Measurements from ENCODE around the gene TBC1D3K.
"Not testable (repeated sequence)": the region's sequence is repeated elsewhere in the genome, so short reads cannot be mapped to it uniquely, and the experiment has no call there.

The TBC1D3K gene

DNA sequence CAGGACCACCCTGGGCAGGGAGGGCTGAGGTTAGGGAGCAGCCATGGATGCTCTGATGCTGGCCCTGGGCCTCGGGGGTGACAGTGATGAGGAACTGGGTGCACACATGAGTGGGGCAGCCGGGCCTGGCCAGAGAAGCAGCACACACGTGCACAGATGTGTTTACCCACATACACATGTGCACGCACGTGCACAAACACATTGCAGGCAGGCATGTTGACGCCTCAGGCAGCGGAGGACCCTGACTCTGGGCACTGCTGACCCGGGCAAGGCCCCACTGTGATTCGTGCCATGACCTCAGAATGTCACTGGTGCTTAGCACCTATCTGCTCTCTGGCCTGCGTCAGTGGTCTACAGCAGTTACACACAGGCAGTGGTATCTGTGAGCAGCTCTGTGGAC, at the start of gene TBC1D3K:
Gene TBC1D3K (plus strand): TSS at position 301 of the 400 bp plus-strand sequence. CDS start 1,585 bp downstream, outside the sequence.
- DNase-seq (ENCODE audit: low read depth), result not testable (repeated sequence)

DNA sequence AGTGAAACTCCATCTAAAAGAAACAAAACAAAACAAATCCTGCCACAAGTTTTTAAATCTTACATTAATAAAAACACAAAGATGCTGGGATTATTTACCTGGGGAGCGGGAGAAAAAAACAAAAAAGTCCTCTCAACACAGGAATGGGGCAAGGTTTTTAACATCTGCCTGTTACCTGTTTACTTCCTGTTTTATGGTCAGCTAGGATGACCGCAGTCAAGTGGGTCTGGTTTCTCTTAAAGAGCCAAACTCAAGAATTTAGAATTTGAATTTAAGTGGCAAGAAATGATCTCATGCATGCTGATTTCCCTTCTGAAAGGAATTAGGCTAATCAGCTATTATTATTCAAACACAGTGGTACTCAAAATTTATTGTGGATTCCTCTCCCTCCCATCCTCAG, 39.7 kb upstream of the TBC1D3K start:
- no peak overlapping the region for H3K4me3 ChIP-seq (ENCODE audit: low read depth, low read length)
- TF ChIP-seq, protein P1, sequence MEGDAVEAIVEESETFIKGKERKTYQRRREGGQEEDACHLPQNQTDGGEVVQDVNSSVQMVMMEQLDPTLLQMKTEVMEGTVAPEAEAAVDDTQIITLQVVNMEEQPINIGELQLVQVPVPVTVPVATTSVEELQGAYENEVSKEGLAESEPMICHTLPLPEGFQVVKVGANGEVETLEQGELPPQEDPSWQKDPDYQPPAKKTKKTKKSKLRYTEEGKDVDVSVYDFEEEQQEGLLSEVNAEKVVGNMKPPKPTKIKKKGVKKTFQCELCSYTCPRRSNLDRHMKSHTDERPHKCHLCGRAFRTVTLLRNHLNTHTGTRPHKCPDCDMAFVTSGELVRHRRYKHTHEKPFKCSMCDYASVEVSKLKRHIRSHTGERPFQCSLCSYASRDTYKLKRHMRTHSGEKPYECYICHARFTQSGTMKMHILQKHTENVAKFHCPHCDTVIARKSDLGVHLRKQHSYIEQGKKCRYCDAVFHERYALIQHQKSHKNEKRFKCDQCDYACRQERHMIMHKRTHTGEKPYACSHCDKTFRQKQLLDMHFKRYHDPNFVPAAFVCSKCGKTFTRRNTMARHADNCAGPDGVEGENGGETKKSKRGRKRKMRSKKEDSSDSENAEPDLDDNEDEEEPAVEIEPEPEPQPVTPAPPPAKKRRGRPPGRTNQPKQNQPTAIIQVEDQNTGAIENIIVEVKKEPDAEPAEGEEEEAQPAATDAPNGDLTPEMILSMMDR (conservative IDR thresholded peaks at IDR 0.05; ENCODE audit: low read depth, low read length), result no peak
- no peak for DNase-seq (ENCODE audit: low read depth)

More for the DNA sequence above, at the start of gene TBC1D3K:
- not testable (repeated sequence) for H3K4me3 ChIP-seq (ENCODE audit: low read depth, low read length)

DNA sequence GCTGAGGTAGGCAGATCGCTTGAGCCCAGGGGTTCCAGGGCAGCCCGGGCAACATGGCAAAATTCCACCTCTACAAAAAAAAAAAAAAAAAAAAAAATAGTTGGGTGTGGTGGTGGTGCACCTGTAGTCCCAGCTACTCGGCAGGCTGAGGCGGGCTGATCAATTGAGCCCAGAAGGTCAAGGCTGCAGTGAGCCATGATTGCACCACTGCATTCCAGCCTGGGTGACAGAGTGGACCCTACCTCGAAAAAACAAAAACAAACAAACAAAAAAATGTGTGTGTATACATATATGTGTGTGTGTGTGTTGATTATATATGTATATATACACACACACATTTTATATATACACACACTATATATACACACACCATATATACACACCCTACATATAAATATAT, 39.1 kb upstream of the TBC1D3K start:
- no peak for DNase-seq (ENCODE audit: low read depth)
- TF ChIP-seq, protein P1 (conservative IDR thresholded peaks at IDR 0.05; ENCODE audit: low read depth, low read length), result no peak
- H3K4me3 ChIP-seq (ENCODE audit: low read depth, low read length), result no peak overlapping the region

DNA sequence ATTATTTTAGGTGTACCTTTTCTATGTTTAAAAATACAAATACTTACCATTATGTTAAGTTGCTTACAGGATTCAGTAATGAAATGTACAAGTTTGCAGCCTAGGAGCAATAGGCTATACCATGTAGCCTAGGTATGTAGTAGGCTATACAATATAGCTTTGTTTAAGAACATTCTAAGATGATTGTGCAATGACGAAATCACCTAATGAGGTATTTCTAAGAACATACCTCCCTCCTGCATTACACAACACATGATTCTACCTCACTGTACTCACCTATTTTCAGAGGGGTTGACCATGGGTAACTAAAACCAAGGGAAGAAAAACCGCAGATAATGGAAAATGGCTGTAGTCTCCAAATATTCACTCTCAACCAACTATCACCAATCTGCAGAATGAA, 35.3 kb upstream of the TBC1D3K start:
- TF ChIP-seq, protein P1 (conservative IDR thresholded peaks at IDR 0.05; ENCODE audit: low read depth, low read length), result no peak
- no peak for DNase-seq (ENCODE audit: low read depth)
- no peak overlapping the region for H3K4me3 ChIP-seq (ENCODE audit: low read depth, low read length)

DNA sequence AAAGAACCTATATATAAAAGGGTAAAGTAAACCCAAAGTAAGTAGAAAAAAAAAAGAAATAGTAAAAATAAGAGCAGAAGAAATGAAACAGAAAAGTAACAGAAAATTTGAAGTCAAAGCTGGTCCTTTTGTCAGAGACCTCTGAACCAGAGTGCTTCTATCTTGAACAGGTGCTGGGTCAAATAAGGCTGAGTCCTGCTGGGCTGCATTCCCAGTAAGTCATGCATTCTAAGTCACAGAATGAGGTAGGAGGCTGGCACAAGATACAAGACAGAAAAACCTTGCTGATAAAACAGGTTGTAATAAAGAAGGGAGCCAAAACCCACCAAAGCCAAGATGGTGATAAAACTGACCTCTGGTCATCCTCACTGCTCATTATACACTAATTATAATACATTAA, 27.3 kb upstream of the TBC1D3K start:
- not testable (repeated sequence) for DNase-seq (ENCODE audit: low read depth)

More for the DNA sequence above, 27.3 kb upstream of the TBC1D3K start:
- not testable (repeated sequence) for H3K4me3 ChIP-seq (ENCODE audit: low read depth, low read length)

All from choroid plexus epithelial cell (primary cell).